Esophagus squamous epithelium (tissue), 4 donors: ENCODE data around the gene N4BP2L2.

ENCODE experiments used
- POLR2A ChIP-seq, 4 donors: fragments of 450-650 bp; IDR thresholded peaks; one replicate each; pipeline ENCODE4 v1.6.1; 2017; ENCODE audit warnings: antibody characterized with exemption in 4 of 4, mild to moderate bottlenecking in 4 of 4, moderate library complexity in 3 of 4
- TF ChIP-seq, protein P1 (sequence below), 6 experiments: fragments of 450-650 bp in 4 of 6; fragments of 200-600 bp in 2 of 6; sonication (generic) in 2 of 6; IDR thresholded peaks; one replicate each; pipeline ENCODE4 v1.5.1; 2016 to 2019; ENCODE audit warnings: antibody characterized with exemption in 6 of 6, mild to moderate bottlenecking in 4 of 6, moderate library complexity in 4 of 6

DNA sequence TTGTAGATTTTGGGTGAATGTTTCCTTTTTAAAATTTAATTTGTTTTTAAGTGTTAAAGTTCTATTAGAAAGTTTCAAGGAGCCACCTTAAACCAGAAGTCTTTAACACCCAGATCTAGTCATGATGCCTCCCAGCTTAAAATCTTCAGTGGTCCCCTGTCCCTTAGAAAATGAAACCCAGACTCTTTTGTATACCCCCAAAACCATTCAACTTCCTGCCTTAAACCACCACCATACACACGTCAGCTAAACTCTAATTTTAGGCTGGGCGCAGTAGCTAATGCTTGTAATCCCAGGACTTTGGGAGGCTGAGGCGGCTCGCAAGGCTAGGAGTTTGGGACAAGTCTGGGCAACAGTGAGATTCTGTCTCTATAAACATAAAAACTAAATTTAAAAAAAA lies 148.5 kb downstream of the N4BP2L2 start:
- TF ChIP-seq POLR2A (IDR thresholded peaks at IDR 0.05) = no peak
- TF ChIP-seq, protein P1, sequence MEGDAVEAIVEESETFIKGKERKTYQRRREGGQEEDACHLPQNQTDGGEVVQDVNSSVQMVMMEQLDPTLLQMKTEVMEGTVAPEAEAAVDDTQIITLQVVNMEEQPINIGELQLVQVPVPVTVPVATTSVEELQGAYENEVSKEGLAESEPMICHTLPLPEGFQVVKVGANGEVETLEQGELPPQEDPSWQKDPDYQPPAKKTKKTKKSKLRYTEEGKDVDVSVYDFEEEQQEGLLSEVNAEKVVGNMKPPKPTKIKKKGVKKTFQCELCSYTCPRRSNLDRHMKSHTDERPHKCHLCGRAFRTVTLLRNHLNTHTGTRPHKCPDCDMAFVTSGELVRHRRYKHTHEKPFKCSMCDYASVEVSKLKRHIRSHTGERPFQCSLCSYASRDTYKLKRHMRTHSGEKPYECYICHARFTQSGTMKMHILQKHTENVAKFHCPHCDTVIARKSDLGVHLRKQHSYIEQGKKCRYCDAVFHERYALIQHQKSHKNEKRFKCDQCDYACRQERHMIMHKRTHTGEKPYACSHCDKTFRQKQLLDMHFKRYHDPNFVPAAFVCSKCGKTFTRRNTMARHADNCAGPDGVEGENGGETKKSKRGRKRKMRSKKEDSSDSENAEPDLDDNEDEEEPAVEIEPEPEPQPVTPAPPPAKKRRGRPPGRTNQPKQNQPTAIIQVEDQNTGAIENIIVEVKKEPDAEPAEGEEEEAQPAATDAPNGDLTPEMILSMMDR (IDR thresholded peaks at IDR 0.05) = no peak
